Fibroblast of villous mesenchyme (primary cell): ENCODE data around the gene SPTB. TPM values are rescaled to one million over a fixed set of nuclear protein-coding genes. Genes with fewer than 3 reads are reported as not detected.

ENCODE experiments used
- DNase-seq: peaks from one replicate; pipeline ENCODE4 v3.0.0-alpha.2; 2010; ENCODE audit warnings: low read depth
- H3K4me3 ChIP-seq: 2 replicates; pipeline ENCODE4 v1.5.1; 2011; ENCODE audit warnings: low read depth, mild to moderate bottlenecking, low read length
- CTCF ChIP-seq: IDR thresholded peaks from 2 replicates; pipeline ENCODE4 v1.5.1; 2012; ENCODE audit warnings: low read depth, mild to moderate bottlenecking, low read length; ENCODE audit not compliant: insufficient read depth
- total RNA-seq: library from RNA; depleted of rRNA; stranded (reverse); fragments of >200 nt; gene quantifications from 2 replicates; pipeline ENCODE4 v1.2.3, GENCODE V29; 2012

Gene SPTB
- total RNA-seq, 1 donor = under 0.01 TPM

DNA sequence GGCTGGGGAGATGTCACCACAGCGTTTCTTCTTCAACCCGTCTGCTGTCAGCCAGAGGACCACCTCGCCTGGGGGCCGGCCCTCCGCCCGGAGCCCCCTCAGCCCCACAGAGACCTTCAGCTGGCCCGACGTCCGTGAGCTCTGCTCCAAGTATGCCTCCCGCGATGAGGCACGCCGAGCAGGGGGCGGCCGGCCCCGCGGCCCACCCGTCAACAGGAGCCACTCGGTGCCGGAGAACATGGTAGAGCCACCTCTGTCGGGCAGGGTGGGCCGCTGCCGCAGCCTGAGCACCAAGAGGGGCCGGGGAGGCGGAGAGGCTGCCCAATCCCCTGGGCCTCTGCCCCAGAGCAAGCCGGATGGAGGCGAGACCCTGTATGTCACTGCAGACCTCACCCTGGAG is 136.6 kb downstream of the SPTB start:
- H3K4me3 ChIP-seq = no peak overlapping the region
- no peak for TF ChIP-seq CTCF
- DNase-seq = no peak

DNA sequence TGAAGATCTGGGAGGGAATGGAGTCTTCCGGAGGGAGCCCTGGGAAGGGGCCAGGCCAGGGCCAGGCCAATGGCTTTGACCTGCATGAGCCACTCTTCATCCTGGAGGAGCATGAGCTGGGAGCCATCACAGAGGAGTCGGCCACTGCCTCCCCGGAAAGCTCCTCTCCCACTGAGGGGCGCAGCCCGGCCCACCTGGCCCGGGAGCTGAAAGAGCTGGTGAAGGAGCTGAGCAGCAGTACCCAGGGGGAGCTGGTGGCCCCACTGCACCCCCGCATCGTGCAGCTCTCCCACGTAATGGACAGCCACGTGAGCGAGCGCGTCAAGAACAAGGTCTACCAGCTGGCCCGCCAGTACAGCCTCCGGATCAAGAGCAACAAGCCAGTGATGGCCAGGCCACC is 137.7 kb downstream of the SPTB start:
- no peak for DNase-seq
- no peak overlapping the region for H3K4me3 ChIP-seq
- no peak for TF ChIP-seq CTCF

GRCh38 chr14:64741200-64741599 is 138.5 kb downstream of the SPTB start:
- H3K4me3 ChIP-seq = no peak overlapping the region
- no peak for DNase-seq
- TF ChIP-seq CTCF = no peak

GRCh38 chr14:64738281-64738804 is 141.4 kb downstream of the SPTB start:
- no peak for TF ChIP-seq CTCF
- no peak for DNase-seq
- H3K4me3 ChIP-seq = no peak overlapping the region

- DNase-seq = no peak
- TF ChIP-seq CTCF = no peak
- no peak overlapping the region for H3K4me3 ChIP-seq
These were observed 142.1 kb downstream of the SPTB start for GRCh38 chr14:64737391-64738280.

DNA sequence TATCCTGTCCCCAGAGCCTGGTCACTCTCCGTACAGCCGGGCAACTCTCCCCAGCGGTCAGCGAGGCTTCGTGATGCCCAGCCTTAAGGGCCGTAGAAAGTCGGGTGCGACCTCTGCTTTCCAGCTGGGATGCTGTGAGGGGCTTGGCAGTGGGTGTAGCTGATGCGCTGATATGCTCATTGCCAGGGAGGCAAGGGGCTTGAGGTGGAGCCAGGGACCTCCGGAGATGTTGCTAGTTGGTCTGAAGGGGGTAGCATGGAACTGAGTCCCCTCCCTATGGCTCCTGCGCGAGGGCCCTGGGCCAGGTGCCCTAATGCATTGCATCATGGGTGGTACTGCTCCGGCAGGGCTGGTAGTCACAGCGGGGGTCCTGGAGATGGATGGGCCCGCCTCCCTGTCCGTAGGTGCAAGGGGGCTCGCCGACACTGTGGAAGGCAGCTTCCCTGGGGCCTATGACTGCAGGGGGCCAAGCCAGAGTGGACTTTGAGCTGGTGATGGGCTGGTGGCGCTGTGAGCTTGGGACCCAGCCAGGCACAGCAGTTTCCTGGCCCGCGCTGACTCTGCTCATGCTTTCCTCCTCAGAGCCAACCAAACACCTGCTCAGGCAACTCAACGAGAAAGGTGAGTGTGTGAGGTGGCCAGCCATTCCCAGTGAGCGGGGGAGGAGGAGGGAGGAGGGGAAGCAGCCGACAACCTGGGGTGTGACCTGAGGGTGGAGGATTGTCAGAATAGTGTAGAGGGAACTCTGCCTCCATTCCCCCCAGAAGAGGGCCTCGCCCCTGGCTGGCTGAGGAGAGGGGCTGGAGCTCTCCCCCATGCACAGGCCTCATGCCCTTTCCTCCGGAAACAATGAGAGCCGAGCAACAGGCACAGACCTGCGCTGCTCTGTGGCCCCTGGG is 143.2 kb downstream of the SPTB start:
- TF ChIP-seq CTCF = no peak
- no peak overlapping the region for H3K4me3 ChIP-seq
- no peak for DNase-seq
